Bronchial epithelial cell (primary cell): Measurements from ENCODE around the gene ZNF827. TPM values are rescaled to one million over a fixed set of nuclear protein-coding genes. Genes with fewer than 3 reads are reported as not detected.

Source experiments
- DNase-seq: peaks from one replicate; pipeline ENCODE4 v3.0.0-alpha.2; 2010; ENCODE audit warnings: low read depth
- FAIRE-seq: peaks from 2 replicates; lab custom pipeline; 2011; peaks lifted over from hg19 to GRCh38; lab: Jason Lieb, UNC
- H3K27me3 ChIP-seq: 2 replicates; pipeline ENCODE4 v1.5.1; 2011; ENCODE audit warnings: low read length; ENCODE audit not compliant: control insufficient read depth, insufficient read depth
- H3K36me3 ChIP-seq: 2 replicates; pipeline ENCODE4 v1.5.1; 2011; ENCODE audit warnings: low read length; ENCODE audit not compliant: control insufficient read depth, insufficient read depth
- H3K4me3 ChIP-seq: 2 replicates; pipeline ENCODE4 v1.5.1; 2011; ENCODE audit warnings: mild to moderate bottlenecking, low read depth, low read length, control low read depth
- CTCF ChIP-seq: IDR thresholded peaks from 2 replicates; pipeline ENCODE4 v1.5.1; 2011; ENCODE audit warnings: mild to moderate bottlenecking, moderate library complexity, low read length, control low read depth, inconsistent platforms; ENCODE audit not compliant: insufficient read depth, severe bottlenecking
- total RNA-seq: library from RNA; depleted of rRNA; stranded (reverse); fragments of >200 nt; gene quantifications from 2 replicates; pipeline ENCODE4 v1.2.1, GENCODE V29; 2014

ZNF827 gene
- total RNA-seq, 1 donor from 2014 or later: 2.1 TPM

GRCh38 chr4:145709843-145710242, 228.8 kb downstream of the ZNF827 start:
- DNase-seq: peak; percentile 96
- Histone ChIP-seq H3K27me3 (no peaks in the 10 kb centered on the region), H3K36me3 (no peaks in the 10 kb centered on the region), H3K4me3 (no peak overlapping the region)
- peak; percentile 91 for FAIRE-seq
- TF ChIP-seq CTCF: no peak

- Histone ChIP-seq H3K4me3 (no peak overlapping the region), H3K27me3 (no peaks in the 10 kb centered on the region), H3K36me3 (no peaks in the 10 kb centered on the region)
- FAIRE-seq (no peak), DNase-seq (no peak)
- TF ChIP-seq CTCF: no peak
Observed at GRCh38 chr4:145709336-145709735, 229.3 kb downstream of the ZNF827 start.

Other genes with a start within 250 kb of the ZNF827 start
- gene LSM6, start 236.9 kb upstream of the ZNF827 start, total RNA-seq: 26.3 and 27.4 TPM in 2 replicates